B cell (primary cell): ENCODE measurements around the gene MYO10. TPM values are rescaled to one million over a fixed set of nuclear protein-coding genes. Genes with fewer than 3 reads are reported as not detected.

Experiments used
- ATAC-seq: fragments of 200-7000 bp; cut with Tn5 transposase; one replicate; pipeline ENCODE4 v1.10.0; 2021; ENCODE audit warnings: low read depth, mild to moderate bottlenecking, moderate number of reproducible peaks, moderate library complexity
- CTCF ChIA-PET: fragments of 350-600 bp; sonication (Branson Sonifier 250); formaldehyde crosslinking; loops from one replicate; lab custom pipeline; 2021; ENCODE audit warnings: antibody characterized with exemption, inconsistent platforms; lab: Charles Lee
- POLR2A ChIA-PET: fragments of 350-600 bp; sonication (Branson Sonifier 250); formaldehyde crosslinking; loops from one replicate; lab custom pipeline; 2021; ENCODE audit warnings: antibody characterized with exemption; lab: Charles Lee
- DNase-seq: peaks from one replicate; pipeline ENCODE4 v3.0.0; 2013
- H2AFZ ChIP-seq: 2 replicates; pipeline ENCODE4 v1.6.1; 2012; ENCODE audit warnings: mild to moderate bottlenecking, low read depth, low read length; ENCODE audit not compliant: insufficient read depth, poor library complexity, severe bottlenecking
- H3K27ac ChIP-seq, 2 donors: 1 replicate in 1 of 2; 2 replicates in 1 of 2; pipeline ENCODE4 v1.5.1; 2012 to 2013; ENCODE audit warnings: low read length in 2 of 2, mild to moderate bottlenecking in 2 of 2, moderate library complexity in 1 of 2
- H3K27me3 ChIP-seq, 4 experiments: fragments of 200-600 bp in 1 of 4; sonication (generic) in 1 of 4; replicated peaks in 1 of 4; 1 replicate in 2 of 4; 2 replicates in 2 of 4; pipeline versions ENCODE4 v1.6.1 to v1.7.0; 2013 to 2016; ENCODE audit warnings: low read length in 3 of 4, mild to moderate bottlenecking in 2 of 4, mixed read lengths in 1 of 4, moderate library complexity in 1 of 4; ENCODE audit not compliant: insufficient read depth in 4 of 4, control insufficient read depth in 3 of 4; ENCODE audit errors: control extremely low read depth in 1 of 4
- H3K36me3 ChIP-seq, 2 experiments: replicated peaks in 1 of 2; 1 replicate in 1 of 2; 2 replicates in 1 of 2; pipeline versions ENCODE4 v1.6.1 to v1.7.1; 2013; ENCODE audit warnings: low read length in 1 of 2; ENCODE audit not compliant: insufficient read depth in 2 of 2, control insufficient read depth in 1 of 2; ENCODE audit errors: control extremely low read depth in 1 of 2, extremely low read depth in 1 of 2
- H3K4me1 ChIP-seq, 2 donors: fragments of 200-600 bp in 1 of 2; sonication (generic) in 1 of 2; 1 replicate in 1 of 2; 2 replicates in 1 of 2; pipeline versions ENCODE4 v1.5.1 to v1.6.1; 2013 to 2017; ENCODE audit warnings: low read length in 2 of 2; ENCODE audit not compliant: control insufficient read depth in 2 of 2, insufficient read depth in 2 of 2
- H3K4me2 ChIP-seq: replicated peaks from 2 replicates; pipeline ENCODE3; 2012; ENCODE audit warnings: mild to moderate bottlenecking, low read depth, low read length; ENCODE audit not compliant: poor library complexity, severe bottlenecking
- H3K4me3 ChIP-seq, 5 experiments: fragments of 200-600 bp in 1 of 5; sonication (generic) in 1 of 5; 1 replicate in 3 of 5; 2 replicates in 2 of 5; pipeline versions ENCODE4 v1.5.1 to v1.7.0; 2011 to 2016; ENCODE audit warnings: low read length in 4 of 5, mild to moderate bottlenecking in 4 of 5, low read depth in 2 of 5, control low read depth in 1 of 5, moderate library complexity in 1 of 5; ENCODE audit not compliant: insufficient read depth in 1 of 5; ENCODE audit errors: control extremely low read depth in 1 of 5, extremely low read depth in 1 of 5
- H3K79me2 ChIP-seq: fragments of 200-600 bp; sonication (generic); one replicate; pipeline ENCODE4 v1.6.0; 2016; ENCODE audit warnings: low read length; ENCODE audit not compliant: control insufficient read depth, insufficient read depth
- H3K9ac ChIP-seq: fragments of 200-600 bp; sonication (generic); 2 replicates; pipeline ENCODE4 v1.6.1; 2017; ENCODE audit warnings: mild to moderate bottlenecking, low read length, moderate library complexity
- H3K9me3 ChIP-seq, 3 donors: one replicate each; pipeline versions ENCODE4 v1.6.1 to v1.7.1; 2013; ENCODE audit warnings: low read length in 2 of 3; ENCODE audit not compliant: control insufficient read depth in 2 of 3, insufficient read depth in 1 of 3; ENCODE audit errors: control extremely low read depth in 1 of 3
- H4K20me1 ChIP-seq: 2 replicates; pipeline ENCODE4 v1.6.0; 2012; ENCODE audit warnings: mild to moderate bottlenecking, low read length; ENCODE audit not compliant: insufficient read depth, control insufficient read depth, poor library complexity, severe bottlenecking
- H3K27ac Mint-ChIP-seq: one replicate; pipeline ENCODE4 v1.8.0; 2021; ENCODE audit warnings: mixed read lengths
- H3K27me3 Mint-ChIP-seq: one replicate; pipeline ENCODE4 v1.8.0; 2021; ENCODE audit warnings: mixed read lengths
- H3K4me1 Mint-ChIP-seq: one replicate; pipeline ENCODE4 v1.8.0; 2021; ENCODE audit warnings: mixed read lengths
- H3K4me3 Mint-ChIP-seq: one replicate; pipeline ENCODE4 v1.8.0; 2021; ENCODE audit warnings: mixed read lengths
- H3K9me3 Mint-ChIP-seq: one replicate; pipeline ENCODE4 v1.8.0; 2022; ENCODE audit warnings: mixed read lengths; ENCODE audit not compliant: insufficient read depth
- CTCF ChIP-seq: fragments of 200-600 bp; IDR thresholded peaks from one replicate; pipeline ENCODE4 v1.8.0; 2022; ENCODE audit warnings: antibody characterized with exemption, mild to moderate bottlenecking
- EZH2 ChIP-seq: IDR thresholded peaks from 2 replicates; pipeline ENCODE4 v1.6.1; 2012; ENCODE audit warnings: borderline replicate concordance, low read depth, mild to moderate bottlenecking, moderate library complexity, low read length; ENCODE audit not compliant: insufficient read depth, poor library complexity, severe bottlenecking
- WGBS: methylation state at CpG from one replicate; pipeline ENCODE4 v1.1.5; 2013; ENCODE audit warnings: missing lambda C conversion rate; ENCODE audit not compliant: insufficient coverage; 5-methylcytosine and 5-hydroxymethylcytosine counted together
- intact Hi-C: fragments of 100-400 bp; cut with micrococcal nuclease; formaldehyde crosslinking; loops from one replicate; pipeline ENCODE4 v1.10.0; 2022
- polyA plus RNA-seq: library from polyadenylated mRNA; depleted of rRNA; stranded (reverse); fragments of >200 nt; gene quantifications from 2 replicates; pipeline ENCODE4 v1.2.3, GENCODE V29; 2012
- total RNA-seq, 2 donors: library from RNA; stranded (reverse); fragments of 120-200 nt in 1 of 2; gene quantifications; 1 replicate in 1 of 2; 2 replicates in 1 of 2; pipeline versions ENCODE4 v1.2.3 to v1.2.4, GENCODE V29; 2013 to 2022

MYO10 gene
- total and polyA plus RNA-seq, 2 donors (not counting 1 experiment from before 2014, with no cell fraction given): 0.10 TPM; not detected in 1

GRCh38 chr5:16866795-16867576 is 69.1 kb downstream of the MYO10 start:
- TF ChIP-seq CTCF: no peak
- TF ChIP-seq EZH2: no peak
- Histone ChIP-seq H3K4me3 (no peak overlapping the region), H4K20me1 (no peaks in the 10 kb centered on the region), H3K27ac (no peak overlapping the region), H3K36me3 (no peaks in the 10 kb centered on the region), H2AFZ (no peak overlapping the region), H3K4me1 (no peaks in the 10 kb centered on the region), H3K4me2 (no peak overlapping the region), H3K9me3 (peaks cover 0 to 6% (median 0%) of the 10 kb centered on the region in 3 donors), H3K79me2 (no peaks in the 10 kb centered on the region), H3K9ac (no peak overlapping the region), H3K27me3 (no peaks in the 10 kb centered on the region)
- no peak overlapping the region for H3K27ac Mint-ChIP-seq
- POLR2A ChIA-PET: no interaction called here
- H3K9me3 Mint-ChIP-seq: no peaks in the 10 kb centered on the region
- intact Hi-C loops: no loop called here
- no peaks in the 10 kb centered on the region for H3K4me1 Mint-ChIP-seq
- no peak overlapping the region for H3K4me3 Mint-ChIP-seq
- H3K27me3 Mint-ChIP-seq: no peaks in the 10 kb centered on the region
- DNase-seq (no peak), ATAC-seq (no peak)
- 91% methylated on average over 13 of the region's 17 CpGs for WGBS
- CTCF ChIA-PET: no interaction called here

- Histone ChIP-seq H3K27me3 (no peaks in the 10 kb centered on the region), H3K4me1 (no peaks in the 10 kb centered on the region), H3K9ac (no peak overlapping the region), H3K79me2 (no peaks in the 10 kb centered on the region), H3K36me3 (no peaks in the 10 kb centered on the region), H3K9me3 (peaks cover 0 to 4% (median 0%) of the 10 kb centered on the region in 3 donors), H3K4me2 (no peak overlapping the region), H2AFZ (no peak overlapping the region), H3K4me3 (no peak overlapping the region), H3K27ac (no peak overlapping the region), H4K20me1 (no peaks in the 10 kb centered on the region)
- Mint-ChIP-seq H3K9me3 (no peaks in the 10 kb centered on the region), H3K27me3 (no peaks in the 10 kb centered on the region), H3K4me3 (no peak overlapping the region), H3K27ac (no peak overlapping the region), H3K4me1 (no peaks in the 10 kb centered on the region)
- DNase-seq: no peak
- no peak for ATAC-seq
- TF ChIP-seq CTCF (no peak), EZH2 (no peak)
- CTCF ChIA-PET: no interaction called here
- WGBS: 93% methylated on average over 4 of the region's 4 CpGs
- POLR2A ChIA-PET: no interaction called here
- intact Hi-C loops: no loop called here
Observed at GRCh38 chr5:16866273-16866672, 69.8 kb downstream of the MYO10 start.
